T-helper 17 cell (primary cell): ENCODE results near the gene PLB1. TPM values are rescaled to one million over a fixed set of nuclear protein-coding genes. Genes with fewer than 3 reads are reported as not detected.
A peak's percentile ranks its signal among the peaks of the same experiment; 100 is the strongest.

Source experiments
- ATAC-seq: fragments of 150-1000 bp; cut with Tn5 transposase; 2 replicates; pipeline ENCODE4 v1.10.0; 2021; ENCODE audit warnings: mild to moderate bottlenecking, moderate library complexity
- DNase-seq, 3 donors: peaks; one replicate each; pipeline versions ENCODE4 v3.0.0 to v3.0.0-alpha.2; 2020 to 2021
- H3K9me3 ChIP-seq: one replicate; pipeline ENCODE4 v1.7.0; 2013; ENCODE audit warnings: low read length, mild to moderate bottlenecking; ENCODE audit not compliant: control insufficient read depth, poor library complexity, severe bottlenecking
- H3K27ac Mint-ChIP-seq: one replicate; pipeline ENCODE4 v1.8.0; 2022; ENCODE audit warnings: mild to moderate bottlenecking, moderate library complexity, mixed read lengths
- H3K27me3 Mint-ChIP-seq: one replicate; pipeline ENCODE4 v1.8.0; 2022; ENCODE audit warnings: mixed read lengths
- H3K36me3 Mint-ChIP-seq: one replicate; pipeline ENCODE4 v1.8.0; 2022; ENCODE audit warnings: low read depth, mixed read lengths
- H3K4me1 Mint-ChIP-seq: one replicate; pipeline ENCODE4 v1.8.0; 2022; ENCODE audit warnings: mild to moderate bottlenecking, mixed read lengths
- H3K4me3 Mint-ChIP-seq: one replicate; pipeline ENCODE4 v1.8.0; 2022; ENCODE audit warnings: mild to moderate bottlenecking, moderate library complexity, mixed read lengths
- total RNA-seq, 4 donors: library from RNA in 2 of 4; stranded (reverse) in 2 of 4; gene quantifications; one replicate each; pipeline ENCODE4 v1.2.3 and lab custom pipeline; 2022 to 2026

PLB1 gene
- total RNA-seq, 2 donors from 2014 or later: 2.2 to 2.7 TPM

DNA sequence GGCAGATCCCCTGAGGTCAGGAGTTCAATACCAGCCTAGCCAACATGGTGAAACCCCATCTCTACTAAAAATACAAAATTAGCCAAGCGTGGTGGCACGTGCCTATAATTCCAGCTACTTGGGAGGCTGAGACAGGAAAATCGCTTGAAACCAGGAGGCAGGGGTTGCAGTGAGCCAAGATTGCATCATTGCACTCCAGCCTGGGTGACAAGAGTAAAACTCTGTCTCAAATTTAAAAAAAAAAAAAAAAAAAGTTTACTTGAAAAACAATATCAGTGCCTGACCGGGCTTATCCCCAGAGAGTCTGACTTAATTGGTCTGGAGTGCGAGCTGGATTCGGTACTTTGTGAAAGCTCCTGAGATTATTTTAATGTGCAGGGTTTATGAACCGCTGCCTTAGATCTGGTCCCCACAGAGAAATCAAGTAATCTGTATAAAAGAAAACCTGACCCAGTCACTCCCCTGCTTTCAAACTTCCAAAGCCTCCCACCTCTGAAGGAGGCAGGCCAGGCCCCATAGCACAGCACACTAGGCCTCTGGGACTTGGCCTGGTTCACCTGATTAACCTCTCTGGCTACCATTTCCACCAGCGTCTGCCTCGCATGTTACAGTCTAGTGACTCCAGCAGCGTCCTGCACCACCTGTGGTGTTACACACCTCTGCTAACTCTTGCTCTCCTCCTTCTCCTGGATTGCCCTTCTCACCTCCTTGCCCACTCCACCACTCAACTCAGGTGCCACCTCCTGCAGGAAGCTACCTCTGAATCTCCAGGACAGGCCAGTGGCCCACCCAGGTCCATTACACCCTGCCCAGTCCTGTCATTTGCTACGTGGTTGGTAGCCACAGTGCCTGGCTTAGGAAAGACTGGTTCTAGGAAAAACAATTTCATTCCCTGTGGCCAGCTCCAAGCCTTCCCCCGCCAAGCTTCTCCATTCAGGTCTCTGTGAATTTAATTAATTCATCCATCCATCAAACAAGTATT, 141.5 kb downstream of the PLB1 start:
- H3K27ac Mint-ChIP-seq: peak overlapping the region; percentile 72
- no peaks in the 10 kb centered on the region for H3K27me3 Mint-ChIP-seq
- H3K9me3 ChIP-seq: no peaks in the 10 kb centered on the region
- H3K4me3 Mint-ChIP-seq: no peak overlapping the region
- no peak for DNase-seq
- peaks cover 2% of the 10 kb centered on the region for H3K36me3 Mint-ChIP-seq
- peaks cover 15% of the 10 kb centered on the region for H3K4me1 Mint-ChIP-seq
- ATAC-seq: no peak

DNA sequence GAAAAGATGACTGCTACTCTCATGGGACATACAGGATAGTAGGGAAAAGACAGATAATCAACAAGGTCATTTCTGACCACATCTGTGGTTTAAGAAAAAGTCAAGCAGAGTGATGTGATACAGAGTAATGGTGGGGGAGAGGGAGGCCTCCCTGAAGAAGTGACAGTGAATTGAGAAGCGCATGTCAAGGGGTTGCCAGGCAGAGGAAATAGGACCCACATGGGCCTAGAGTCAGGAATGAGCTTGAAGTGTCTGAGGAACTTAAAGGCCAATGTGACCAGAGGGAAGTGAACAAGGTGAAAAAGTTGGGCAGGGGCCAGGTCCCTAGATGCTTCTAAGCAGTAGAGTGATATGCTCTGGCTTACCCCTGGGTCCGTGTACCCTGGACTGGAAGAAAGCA, 142.2 kb downstream of the PLB1 start:
- H3K27ac Mint-ChIP-seq: peak overlapping the region; percentile 72
- DNase-seq (no peak), ATAC-seq (no peak)
- H3K4me1 Mint-ChIP-seq: peaks cover 15% of the 10 kb centered on the region
- no peaks in the 10 kb centered on the region for H3K9me3 ChIP-seq
- H3K27me3 Mint-ChIP-seq: no peaks in the 10 kb centered on the region
- H3K4me3 Mint-ChIP-seq: no peak overlapping the region
- peaks cover 2% of the 10 kb centered on the region for H3K36me3 Mint-ChIP-seq

DNA sequence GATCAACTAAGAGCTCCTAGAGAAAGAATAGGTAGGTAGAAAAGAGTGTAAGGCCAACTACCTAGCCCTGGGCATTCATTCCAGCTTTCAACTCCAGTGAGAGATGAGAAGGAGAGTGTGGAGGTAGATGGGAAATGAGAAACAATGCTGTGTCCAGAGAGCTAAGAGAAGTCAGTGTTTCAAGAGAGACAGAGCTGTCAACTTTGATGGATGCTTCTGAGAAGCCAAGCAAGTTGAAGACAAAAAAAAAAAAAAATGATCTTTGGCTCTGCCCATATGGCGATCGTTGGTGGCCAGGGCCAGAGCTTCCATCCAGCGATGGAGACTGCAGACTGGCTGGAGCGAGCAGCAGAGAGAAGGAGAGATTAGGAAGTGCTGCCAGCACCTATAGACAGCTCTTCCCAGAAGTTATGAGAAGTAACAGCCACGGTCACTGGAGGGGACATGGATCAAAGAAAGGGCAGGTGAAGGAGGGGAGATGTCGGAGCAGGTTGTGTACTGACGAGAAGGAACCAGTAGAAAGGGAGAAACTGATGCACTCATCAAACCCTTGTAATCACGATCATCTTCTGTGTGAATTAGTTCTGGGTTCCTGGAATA, 143.3 kb downstream of the PLB1 start:
- H3K9me3 ChIP-seq: no peaks in the 10 kb centered on the region
- Mint-ChIP-seq H3K27me3 (no peaks in the 10 kb centered on the region), H3K4me1 (peaks cover 15% of the 10 kb centered on the region), H3K4me3 (no peak overlapping the region), H3K27ac (no peak overlapping the region), H3K36me3 (peaks cover 2% of the 10 kb centered on the region)
- DNase-seq (no peak), ATAC-seq (no peak)

DNA sequence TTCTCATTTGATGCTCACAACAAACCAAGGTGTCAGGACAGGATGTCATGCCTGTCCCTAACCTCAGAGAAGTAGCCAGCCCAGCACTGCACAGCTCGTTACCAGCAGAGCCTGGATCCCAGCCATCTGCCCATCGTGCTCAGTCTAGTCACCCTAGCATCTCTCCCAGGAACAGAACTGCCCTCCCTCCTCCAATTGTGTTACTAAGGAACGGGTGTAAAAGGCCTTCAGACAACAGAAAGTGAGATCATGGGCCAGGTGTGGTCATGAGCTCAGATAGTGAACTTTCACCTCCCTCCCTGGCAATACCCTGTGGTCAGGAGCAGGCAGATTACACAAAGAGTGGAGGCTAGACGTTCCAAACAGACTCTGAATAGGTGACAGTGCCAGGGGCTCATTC, 144.0 kb downstream of the PLB1 start:
- H3K27me3 Mint-ChIP-seq: no peaks in the 10 kb centered on the region
- no peak overlapping the region for H3K27ac Mint-ChIP-seq
- H3K4me1 Mint-ChIP-seq: peaks cover 15% of the 10 kb centered on the region
- H3K36me3 Mint-ChIP-seq: peaks cover 2% of the 10 kb centered on the region
- no peaks in the 10 kb centered on the region for H3K9me3 ChIP-seq
- no peak overlapping the region for H3K4me3 Mint-ChIP-seq
- ATAC-seq (no peak), DNase-seq (no peak)

DNA sequence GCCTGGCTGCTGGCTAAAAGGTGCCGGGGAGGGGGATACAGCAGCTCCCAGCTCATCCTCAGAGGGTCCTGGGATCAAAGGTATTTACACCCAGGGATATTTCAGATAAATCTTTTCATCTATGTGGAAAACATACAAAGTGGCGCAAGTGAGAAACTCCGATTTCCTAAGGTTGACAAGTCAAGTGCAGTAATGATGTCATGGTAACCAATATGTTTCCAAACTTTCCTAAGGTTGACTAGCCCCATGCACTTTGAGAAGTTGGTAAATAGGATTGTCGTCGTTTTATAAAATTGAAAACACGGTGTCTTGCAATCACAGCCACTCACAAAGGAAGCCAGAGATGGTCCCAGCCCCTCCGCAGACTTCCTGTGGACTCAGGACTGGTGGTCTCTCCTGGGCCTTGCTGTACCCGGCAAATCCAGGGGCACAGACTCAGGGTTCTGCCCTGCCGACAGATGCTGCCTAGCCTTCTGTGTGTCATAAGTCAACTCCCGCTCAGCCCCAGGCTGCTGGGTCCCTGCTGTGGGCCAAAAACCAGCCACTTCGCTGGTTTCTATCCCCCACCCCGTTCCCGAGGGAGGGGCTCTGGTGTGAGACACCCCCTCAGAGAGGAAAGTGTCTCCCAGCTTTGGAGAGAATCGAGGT, 144.5 kb downstream of the PLB1 start:
- Mint-ChIP-seq H3K36me3 (peaks cover 2% of the 10 kb centered on the region), H3K27ac (no peak overlapping the region), H3K4me3 (no peak overlapping the region), H3K27me3 (no peaks in the 10 kb centered on the region), H3K4me1 (peaks cover 15% of the 10 kb centered on the region)
- DNase-seq: no peak
- no peaks in the 10 kb centered on the region for H3K9me3 ChIP-seq
- ATAC-seq: no peak

DNA sequence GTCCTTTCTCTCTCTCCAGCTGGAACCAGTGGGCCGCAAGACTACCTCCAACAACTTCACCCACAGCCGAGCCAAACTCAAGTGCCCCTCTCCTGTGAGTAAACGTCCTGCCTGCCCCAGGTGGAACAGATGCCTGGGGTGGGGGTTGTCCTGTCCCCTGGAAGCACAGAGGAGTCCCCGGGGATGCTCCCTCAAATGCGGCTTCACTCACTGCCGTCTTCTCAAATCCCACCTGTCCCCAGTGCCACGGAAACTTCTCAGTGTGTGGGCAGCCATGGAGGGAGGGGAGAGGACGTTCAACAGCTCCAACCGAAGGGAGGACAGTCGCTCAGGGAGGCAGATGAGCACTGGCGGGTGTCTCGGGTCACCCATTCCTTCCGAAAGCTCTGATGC, 145.0 kb downstream of the PLB1 start:
- H3K27ac Mint-ChIP-seq: peak overlapping the region; percentile 39
- ATAC-seq (no peak), DNase-seq (no peak)
- H3K9me3 ChIP-seq: no peaks in the 10 kb centered on the region
- no peaks in the 10 kb centered on the region for H3K27me3 Mint-ChIP-seq
- peaks cover 12% of the 10 kb centered on the region for H3K4me1 Mint-ChIP-seq
- H3K36me3 Mint-ChIP-seq: peaks cover 2% of the 10 kb centered on the region
- H3K4me3 Mint-ChIP-seq: no peak overlapping the region

DNA sequence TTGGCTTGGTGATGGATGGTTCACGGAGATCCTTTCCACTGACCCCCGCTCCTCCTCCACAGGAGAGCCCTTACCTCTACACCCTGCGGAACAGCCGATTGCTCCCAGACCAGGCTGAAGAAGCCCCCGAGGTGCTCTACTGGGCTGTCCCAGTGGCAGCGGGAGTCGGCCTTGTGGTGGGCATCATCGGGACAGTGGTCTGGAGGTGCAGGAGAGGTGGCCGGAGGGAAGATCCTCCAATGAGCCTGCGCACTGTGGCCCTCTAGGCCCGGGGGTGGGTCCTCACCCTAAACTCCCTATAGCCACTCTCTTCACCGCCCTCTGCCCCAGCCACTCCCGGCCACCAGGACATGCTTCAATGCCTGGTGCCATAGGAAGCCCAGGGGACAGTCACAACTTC, 146.9 kb downstream of the PLB1 start:
- DNase-seq (no peak), ATAC-seq (no peak)
- Mint-ChIP-seq H3K4me1 (peaks cover 12% of the 10 kb centered on the region), H3K36me3 (peaks cover 2% of the 10 kb centered on the region), H3K4me3 (no peak overlapping the region), H3K27me3 (no peaks in the 10 kb centered on the region), H3K27ac (peak overlapping the region; percentile 62)
- no peaks in the 10 kb centered on the region for H3K9me3 ChIP-seq

DNA sequence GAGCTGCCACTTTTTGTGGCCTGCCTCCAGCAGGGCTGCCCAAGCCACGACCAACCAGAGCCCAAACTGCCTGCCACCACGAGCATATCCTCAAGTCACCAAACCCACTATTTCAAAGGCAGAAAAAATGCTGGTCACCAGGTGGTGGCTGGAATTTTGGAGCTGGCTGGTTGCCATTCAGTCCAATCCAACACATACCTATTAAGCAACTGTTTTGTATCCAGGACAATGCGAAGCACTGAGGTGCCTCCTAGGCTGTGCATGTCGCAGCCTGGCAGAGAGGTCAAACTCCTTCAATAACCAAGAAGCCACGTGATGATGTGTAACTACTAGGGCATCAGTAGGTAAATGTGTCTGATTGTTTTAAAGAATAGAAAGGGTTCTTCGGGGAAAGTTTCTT, 147.5 kb downstream of the PLB1 start:
- DNase-seq (no peak), ATAC-seq (no peak)
- H3K27me3 Mint-ChIP-seq: no peaks in the 10 kb centered on the region
- H3K4me1 Mint-ChIP-seq: peaks cover 7% of the 10 kb centered on the region
- H3K9me3 ChIP-seq: no peaks in the 10 kb centered on the region
- no peaks in the 10 kb centered on the region for H3K36me3 Mint-ChIP-seq
- peak overlapping the region; percentile 62 for H3K27ac Mint-ChIP-seq
- H3K4me3 Mint-ChIP-seq: no peak overlapping the region

DNA sequence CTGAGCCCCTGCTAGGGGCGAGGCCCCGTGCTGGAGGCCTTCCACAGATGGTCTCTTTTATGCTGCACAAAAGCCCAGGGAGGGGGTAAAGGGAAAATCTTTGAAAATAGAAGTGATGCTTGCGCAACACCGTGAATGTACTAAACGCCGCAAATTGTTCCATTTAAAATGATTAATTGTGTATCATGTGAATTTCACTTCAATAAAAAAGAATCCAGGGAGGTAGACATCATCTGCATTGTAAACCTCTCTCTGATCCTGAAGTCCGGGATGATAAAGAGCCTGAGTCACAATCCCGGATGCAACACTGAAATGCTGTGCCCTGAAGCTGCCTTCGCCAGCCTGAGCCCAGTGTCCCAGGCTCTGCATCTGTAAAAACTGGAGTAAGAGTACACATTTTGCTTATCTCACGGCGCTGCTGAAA, 148.1 kb downstream of the PLB1 start:
- Mint-ChIP-seq H3K4me3 (no peak overlapping the region), H3K4me1 (peaks cover 5% of the 10 kb centered on the region), H3K36me3 (no peaks in the 10 kb centered on the region), H3K27ac (peak overlapping the region; percentile 62), H3K27me3 (no peaks in the 10 kb centered on the region)
- H3K9me3 ChIP-seq: no peaks in the 10 kb centered on the region
- DNase-seq (no peak), ATAC-seq (no peak)

DNA sequence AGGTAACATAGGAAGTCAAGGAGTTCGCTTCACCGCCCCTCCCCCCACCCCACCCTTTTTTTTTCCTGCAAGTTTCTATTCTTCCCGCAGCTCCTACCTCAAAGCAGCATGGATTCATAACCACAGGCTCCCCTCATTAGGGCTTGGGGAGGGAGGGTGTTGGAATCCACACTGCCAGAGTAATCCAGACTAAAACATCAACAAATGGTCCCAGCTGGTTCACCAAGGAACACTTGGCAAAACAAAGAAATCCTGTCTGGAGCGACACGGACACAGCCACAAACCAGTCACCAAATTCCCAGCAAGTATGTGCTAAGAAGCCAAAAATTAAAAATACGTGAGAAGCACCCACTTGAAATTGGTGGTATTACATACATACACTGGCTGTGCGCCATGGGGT, 148.9 kb downstream of the PLB1 start:
- H3K9me3 ChIP-seq: no peaks in the 10 kb centered on the region
- DNase-seq: no peak
- no peaks in the 10 kb centered on the region for H3K36me3 Mint-ChIP-seq
- ATAC-seq: no peak
- no peak overlapping the region for H3K4me3 Mint-ChIP-seq
- peaks cover 5% of the 10 kb centered on the region for H3K4me1 Mint-ChIP-seq
- H3K27me3 Mint-ChIP-seq: no peaks in the 10 kb centered on the region
- H3K27ac Mint-ChIP-seq: no peak overlapping the region

DNA sequence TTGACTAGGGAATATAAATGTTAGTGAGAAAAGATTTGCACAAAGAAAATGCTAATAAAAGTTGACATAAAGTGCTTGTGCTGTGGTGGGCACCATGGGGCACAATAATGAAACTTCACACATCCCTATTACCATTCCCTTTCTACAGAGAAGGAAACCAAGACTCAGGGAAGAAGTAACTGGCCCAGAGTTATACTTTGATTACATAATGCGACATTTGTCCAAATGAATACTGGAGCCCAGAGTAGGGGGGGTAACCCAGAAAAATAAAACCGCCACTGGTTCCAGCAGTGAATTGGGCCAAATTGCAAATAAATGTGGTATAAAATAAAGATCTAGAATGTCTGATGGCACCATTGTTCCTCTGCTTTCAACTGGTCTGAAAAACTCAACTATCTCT, 149.7 kb downstream of the PLB1 start:
- H3K9me3 ChIP-seq: no peaks in the 10 kb centered on the region
- DNase-seq (no peak), ATAC-seq (no peak)
- Mint-ChIP-seq H3K27me3 (no peaks in the 10 kb centered on the region), H3K27ac (no peak overlapping the region), H3K36me3 (no peaks in the 10 kb centered on the region), H3K4me3 (no peak overlapping the region), H3K4me1 (peaks cover 5% of the 10 kb centered on the region)

DNA sequence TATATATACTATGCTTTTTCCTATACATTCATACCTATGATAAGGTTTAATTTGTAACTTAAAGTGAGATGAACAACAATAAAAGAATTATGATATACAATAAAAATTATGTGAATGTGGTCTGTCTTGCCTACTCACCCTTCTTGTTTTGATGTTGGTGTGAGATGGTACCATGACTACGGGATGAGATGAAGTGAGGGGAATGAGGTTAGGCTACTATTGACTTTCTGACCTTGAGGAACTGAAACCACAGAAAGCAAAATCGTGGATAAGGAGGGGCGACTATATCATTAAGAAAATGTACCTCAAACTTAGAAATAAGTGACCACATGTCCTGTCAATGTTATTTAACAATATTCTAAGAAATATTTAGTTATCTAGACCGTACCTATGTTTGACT, 151.8 kb downstream of the PLB1 start:
- Mint-ChIP-seq H3K4me1 (peaks cover 3% of the 10 kb centered on the region), H3K27ac (peak overlapping the region; percentile 85), H3K36me3 (no peaks in the 10 kb centered on the region), H3K27me3 (no peaks in the 10 kb centered on the region), H3K4me3 (no peak overlapping the region)
- ATAC-seq (no peak), DNase-seq (no peak)
- no peaks in the 10 kb centered on the region for H3K9me3 ChIP-seq

DNA sequence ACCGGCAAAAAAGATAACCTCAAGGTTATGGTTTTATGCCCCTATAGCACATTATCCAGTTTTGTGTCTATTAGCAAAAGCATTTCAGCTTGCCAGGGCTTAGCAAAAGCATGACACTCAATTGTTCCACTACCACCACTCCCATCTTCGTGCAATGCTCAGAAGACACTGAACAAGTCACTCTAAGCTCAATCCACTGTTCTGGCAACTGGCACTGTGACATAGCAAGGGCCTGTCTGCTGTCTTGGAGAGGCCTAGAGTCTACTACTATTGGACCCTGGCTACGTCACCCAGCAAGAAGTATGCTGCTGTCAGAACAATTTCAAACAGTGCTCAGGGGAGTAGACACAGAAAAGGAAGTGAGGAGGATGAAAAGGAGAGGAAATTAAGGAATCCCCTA, 152.3 kb downstream of the PLB1 start:
- ATAC-seq: no peak
- H3K27me3 Mint-ChIP-seq: no peaks in the 10 kb centered on the region
- DNase-seq: no peak

More for the DNA sequence above, 152.3 kb downstream of the PLB1 start:
- Mint-ChIP-seq H3K4me3 (no peak overlapping the region), H3K27ac (no peak overlapping the region), H3K36me3 (no peaks in the 10 kb centered on the region), H3K4me1 (peaks cover 3% of the 10 kb centered on the region)
- no peaks in the 10 kb centered on the region for H3K9me3 ChIP-seq
